Activated B cell treated with CpG ODN at 0.5 μM for 24 hours (primary cell): ENCODE results near the gene MORN1. TPM values are rescaled to one million over a fixed set of nuclear protein-coding genes. Genes with fewer than 3 reads are reported as not detected.

Experiments used
- ATAC-seq: fragments of 200-7000 bp; cut with Tn5 transposase; one replicate; pipeline ENCODE4 v1.10.0; 2021; ENCODE audit warnings: low read depth, mild to moderate bottlenecking, moderate library complexity
- CTCF ChIA-PET: fragments of 350-600 bp; sonication (Branson Sonifier 250); formaldehyde crosslinking; loops from one replicate; lab custom pipeline; 2021; ENCODE audit warnings: antibody characterized with exemption; lab: Charles Lee
- POLR2A ChIA-PET: fragments of 350-600 bp; sonication (Branson Sonifier 250); formaldehyde crosslinking; loops from one replicate; lab custom pipeline; 2021; ENCODE audit warnings: antibody characterized with exemption; lab: Charles Lee
- DNase-seq: peaks from one replicate; pipeline ENCODE4 v3.0.0; 2022
- H3K27ac Mint-ChIP-seq: one replicate; pipeline ENCODE4 v1.8.0; 2020; ENCODE audit warnings: mixed read lengths
- H3K27me3 Mint-ChIP-seq: one replicate; pipeline ENCODE4 v1.8.0; 2021; ENCODE audit warnings: mixed read lengths
- H3K36me3 Mint-ChIP-seq: one replicate; pipeline ENCODE4 v1.8.0; 2021; ENCODE audit warnings: low read depth, mixed read lengths
- H3K4me1 Mint-ChIP-seq: one replicate; pipeline ENCODE4 v1.8.0; 2021; ENCODE audit warnings: mixed read lengths
- H3K4me3 Mint-ChIP-seq: one replicate; pipeline ENCODE4 v1.8.0; 2020; ENCODE audit warnings: mild to moderate bottlenecking, mixed read lengths
- H3K9me3 Mint-ChIP-seq: one replicate; pipeline ENCODE4 v1.8.0; 2020; ENCODE audit warnings: mixed read lengths
- intact Hi-C: fragments of 100-400 bp; cut with micrococcal nuclease; formaldehyde crosslinking; loops from one replicate; pipeline ENCODE4 v1.15.1; 2024
- total RNA-seq: library from RNA; stranded (reverse); gene quantifications from 2 replicates; pipeline ENCODE4 v1.2.3, GENCODE V29; 2022
- TF ChIP-seq, protein P1 (sequence below): fragments of 200-600 bp; IDR thresholded peaks from one replicate; pipeline ENCODE4 v1.8.0; 2022; ENCODE audit warnings: antibody characterized with exemption, mild to moderate bottlenecking

MORN1 gene
- total RNA-seq, 1 donor from 2014 or later, result 17.8 TPM

DNA sequence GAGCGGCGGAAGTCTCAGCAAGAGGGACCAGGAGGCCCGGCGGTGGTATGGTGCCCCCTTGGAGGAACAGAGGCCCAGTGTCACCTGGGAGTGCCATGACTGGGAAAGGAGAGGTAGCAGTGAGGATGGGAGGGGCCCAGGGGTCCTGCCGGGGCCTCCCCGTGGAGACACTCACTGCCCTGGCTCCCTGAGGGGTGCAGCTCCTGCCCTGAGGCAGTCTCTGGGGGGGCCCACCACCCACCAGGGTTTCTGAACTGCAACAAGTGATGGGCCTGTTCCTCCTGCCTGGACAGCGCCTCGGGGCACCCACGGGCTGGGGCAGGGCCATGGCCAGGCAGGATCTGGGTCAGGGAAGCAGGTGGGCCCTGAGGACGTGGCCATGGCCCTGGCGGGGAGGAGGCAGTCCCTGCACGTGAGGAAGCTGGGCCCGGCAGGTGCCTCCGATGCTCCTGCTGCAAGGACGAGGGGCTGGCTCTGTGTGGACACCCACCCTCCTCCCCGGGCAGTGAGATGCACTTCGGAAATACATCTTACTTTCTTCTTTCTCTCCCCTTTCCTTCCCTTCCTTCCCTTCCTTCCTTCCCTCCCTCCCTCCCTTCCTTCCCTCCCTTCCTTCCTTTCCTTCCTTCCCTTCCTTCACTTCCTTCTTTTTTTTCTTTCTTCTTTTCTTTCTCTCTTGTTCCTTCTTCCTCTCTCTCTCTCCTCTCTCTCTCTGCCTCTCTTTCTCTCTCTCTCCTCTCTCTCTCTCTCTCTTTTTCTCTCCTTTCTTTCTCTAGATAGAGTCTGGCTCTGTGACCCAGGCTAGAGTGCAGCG, 66.6 kb downstream of the MORN1 start:
- no peaks in the 10 kb centered on the region for H3K36me3 Mint-ChIP-seq
- H3K27ac Mint-ChIP-seq, result no peak overlapping the region
- intact Hi-C loops, result no loop called here
- TF ChIP-seq, protein P1, sequence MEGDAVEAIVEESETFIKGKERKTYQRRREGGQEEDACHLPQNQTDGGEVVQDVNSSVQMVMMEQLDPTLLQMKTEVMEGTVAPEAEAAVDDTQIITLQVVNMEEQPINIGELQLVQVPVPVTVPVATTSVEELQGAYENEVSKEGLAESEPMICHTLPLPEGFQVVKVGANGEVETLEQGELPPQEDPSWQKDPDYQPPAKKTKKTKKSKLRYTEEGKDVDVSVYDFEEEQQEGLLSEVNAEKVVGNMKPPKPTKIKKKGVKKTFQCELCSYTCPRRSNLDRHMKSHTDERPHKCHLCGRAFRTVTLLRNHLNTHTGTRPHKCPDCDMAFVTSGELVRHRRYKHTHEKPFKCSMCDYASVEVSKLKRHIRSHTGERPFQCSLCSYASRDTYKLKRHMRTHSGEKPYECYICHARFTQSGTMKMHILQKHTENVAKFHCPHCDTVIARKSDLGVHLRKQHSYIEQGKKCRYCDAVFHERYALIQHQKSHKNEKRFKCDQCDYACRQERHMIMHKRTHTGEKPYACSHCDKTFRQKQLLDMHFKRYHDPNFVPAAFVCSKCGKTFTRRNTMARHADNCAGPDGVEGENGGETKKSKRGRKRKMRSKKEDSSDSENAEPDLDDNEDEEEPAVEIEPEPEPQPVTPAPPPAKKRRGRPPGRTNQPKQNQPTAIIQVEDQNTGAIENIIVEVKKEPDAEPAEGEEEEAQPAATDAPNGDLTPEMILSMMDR, result no peak
- no peak for ATAC-seq
- no peaks in the 10 kb centered on the region for H3K4me1 Mint-ChIP-seq
- H3K9me3 Mint-ChIP-seq, result no peaks in the 10 kb centered on the region
- H3K4me3 Mint-ChIP-seq, result no peak overlapping the region
- CTCF ChIA-PET, result no interaction called here
- DNase-seq, result no peak
- POLR2A ChIA-PET, result no interaction called here
- no peaks in the 10 kb centered on the region for H3K27me3 Mint-ChIP-seq

DNA sequence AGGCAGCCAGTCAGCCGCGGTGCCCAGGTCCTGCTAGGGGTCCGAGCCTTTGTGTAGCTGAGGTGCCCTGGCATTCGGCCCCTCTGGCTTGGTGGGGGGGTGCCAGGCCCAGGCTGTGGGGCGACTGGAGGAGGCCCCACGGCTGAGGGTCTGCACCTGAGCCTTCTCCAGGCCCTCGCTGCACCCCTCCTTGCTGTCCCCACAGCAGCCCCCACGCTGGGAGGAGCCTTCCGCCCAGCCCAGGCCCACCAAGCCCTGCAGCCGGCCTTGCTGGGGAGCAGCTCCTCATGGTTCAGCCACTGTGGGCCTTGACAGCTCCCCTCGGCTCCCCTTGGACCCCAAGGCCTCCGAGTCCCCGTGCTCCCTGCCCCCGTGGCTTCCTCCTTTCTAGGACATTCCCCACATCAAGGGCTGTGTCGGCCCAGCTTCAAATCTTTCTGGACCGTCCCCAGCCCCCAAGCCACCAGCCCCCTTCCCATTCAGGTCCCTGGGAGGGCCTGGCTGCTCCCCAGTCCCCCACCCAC, 67.8 kb downstream of the MORN1 start:
- H3K4me3 Mint-ChIP-seq, result no peak overlapping the region
- intact Hi-C loops, result no loop called here
- no peaks in the 10 kb centered on the region for H3K27me3 Mint-ChIP-seq
- ATAC-seq (no peak), DNase-seq (no peak)
- CTCF ChIA-PET, result no interaction called here
- no peaks in the 10 kb centered on the region for H3K4me1 Mint-ChIP-seq
- no peaks in the 10 kb centered on the region for H3K36me3 Mint-ChIP-seq
- POLR2A ChIA-PET, result no interaction called here
- TF ChIP-seq, protein P1, result no peak
- no peaks in the 10 kb centered on the region for H3K9me3 Mint-ChIP-seq
- no peak overlapping the region for H3K27ac Mint-ChIP-seq

DNA sequence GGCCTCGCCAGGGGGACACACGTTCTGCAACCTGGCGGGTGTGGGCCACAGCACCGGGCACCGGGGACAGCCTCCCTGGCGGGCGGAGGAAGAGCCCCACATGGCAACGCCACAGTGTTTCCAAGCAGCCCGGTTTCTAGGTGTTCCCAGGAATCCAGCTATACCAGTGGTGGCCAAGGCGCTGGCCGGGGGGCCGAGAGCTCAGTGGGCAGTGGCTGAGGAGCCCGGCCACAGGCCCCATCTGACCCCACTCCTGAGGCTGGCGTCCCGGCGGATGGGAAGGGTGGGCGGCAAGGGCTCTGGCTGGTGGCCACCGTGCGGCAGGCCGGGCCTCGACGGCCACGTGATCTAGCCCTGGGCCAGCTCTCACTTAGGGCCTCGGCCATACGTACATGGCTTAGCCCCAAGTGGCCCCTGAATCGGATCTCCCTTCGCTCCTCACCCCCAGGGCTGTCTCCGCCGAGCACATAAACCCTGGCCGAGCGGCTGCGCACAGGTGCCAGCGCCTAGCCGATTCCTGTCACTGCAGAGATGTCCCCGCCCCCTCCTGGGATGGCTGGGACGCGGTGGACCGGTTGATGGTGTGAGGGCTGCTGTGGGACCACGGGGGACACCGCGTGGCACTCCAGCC, 68.7 kb downstream of the MORN1 start:
- DNase-seq, result no peak
- CTCF ChIA-PET, result no interaction called here
- no peaks in the 10 kb centered on the region for H3K9me3 Mint-ChIP-seq
- H3K4me1 Mint-ChIP-seq, result no peaks in the 10 kb centered on the region
- no peak overlapping the region for H3K4me3 Mint-ChIP-seq
- no peak for ATAC-seq
- H3K36me3 Mint-ChIP-seq, result no peaks in the 10 kb centered on the region
- POLR2A ChIA-PET, result interaction anchor here (0.5 kb wide), 1 partner anchor 41 kb away, joined by 4 read pairs; no protein-coding TSS in a partner anchor
- intact Hi-C loops, result no loop called here
- H3K27ac Mint-ChIP-seq, result no peak overlapping the region
- TF ChIP-seq, protein P1, result no peak
- no peaks in the 10 kb centered on the region for H3K27me3 Mint-ChIP-seq

GRCh38 chr1:2322065-2322571, 69.2 kb downstream of the MORN1 start:
- POLR2A ChIA-PET, result interaction anchor here (0.5 kb wide), 1 partner anchor 41 kb away, joined by 4 read pairs; no protein-coding TSS in a partner anchor
- no peak for DNase-seq
- H3K4me1 Mint-ChIP-seq, result peaks cover 1% of the 10 kb centered on the region

More at GRCh38 chr1:2322065-2322571, 69.2 kb downstream of the MORN1 start:
- no peak for ATAC-seq
- Mint-ChIP-seq H3K36me3 (no peaks in the 10 kb centered on the region), H3K27ac (no peak overlapping the region), H3K27me3 (no peaks in the 10 kb centered on the region), H3K9me3 (no peaks in the 10 kb centered on the region), H3K4me3 (no peak overlapping the region)
- intact Hi-C loops, result no loop called here
- CTCF ChIA-PET, result no interaction called here
- TF ChIP-seq, protein P1, result no peak
